Measurements from ENCODE around the gene ZNF174.

DNA sequence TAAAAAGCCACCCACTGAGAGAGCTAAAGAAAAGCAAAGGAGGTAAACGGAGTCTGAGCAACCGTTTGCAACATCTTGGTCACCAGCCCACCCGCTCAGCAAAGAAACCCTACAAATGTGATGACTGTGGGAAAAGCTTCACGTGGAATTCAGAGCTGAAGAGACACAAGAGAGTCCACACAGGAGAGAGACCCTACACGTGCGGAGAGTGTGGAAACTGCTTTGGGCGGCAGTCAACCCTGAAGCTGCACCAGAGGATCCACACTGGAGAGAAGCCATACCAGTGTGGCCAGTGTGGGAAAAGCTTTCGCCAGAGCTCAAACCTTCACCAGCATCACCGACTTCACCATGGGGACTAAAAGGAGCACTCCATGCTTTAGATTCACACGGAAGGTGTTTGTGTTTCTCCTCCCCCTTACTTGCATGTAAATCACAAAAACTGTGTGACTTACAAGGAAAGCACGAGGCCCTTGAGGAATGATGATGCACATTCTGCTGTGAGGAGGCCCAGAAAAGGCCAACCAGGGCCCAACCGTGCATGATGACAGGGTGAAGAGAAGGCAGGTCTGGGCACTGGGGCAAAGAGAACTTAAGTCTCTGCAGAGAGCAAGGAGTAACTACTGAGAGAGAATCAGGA, 7.7 kb downstream of the ZNF174 start:
- TF ChIP-seq, protein P1, sequence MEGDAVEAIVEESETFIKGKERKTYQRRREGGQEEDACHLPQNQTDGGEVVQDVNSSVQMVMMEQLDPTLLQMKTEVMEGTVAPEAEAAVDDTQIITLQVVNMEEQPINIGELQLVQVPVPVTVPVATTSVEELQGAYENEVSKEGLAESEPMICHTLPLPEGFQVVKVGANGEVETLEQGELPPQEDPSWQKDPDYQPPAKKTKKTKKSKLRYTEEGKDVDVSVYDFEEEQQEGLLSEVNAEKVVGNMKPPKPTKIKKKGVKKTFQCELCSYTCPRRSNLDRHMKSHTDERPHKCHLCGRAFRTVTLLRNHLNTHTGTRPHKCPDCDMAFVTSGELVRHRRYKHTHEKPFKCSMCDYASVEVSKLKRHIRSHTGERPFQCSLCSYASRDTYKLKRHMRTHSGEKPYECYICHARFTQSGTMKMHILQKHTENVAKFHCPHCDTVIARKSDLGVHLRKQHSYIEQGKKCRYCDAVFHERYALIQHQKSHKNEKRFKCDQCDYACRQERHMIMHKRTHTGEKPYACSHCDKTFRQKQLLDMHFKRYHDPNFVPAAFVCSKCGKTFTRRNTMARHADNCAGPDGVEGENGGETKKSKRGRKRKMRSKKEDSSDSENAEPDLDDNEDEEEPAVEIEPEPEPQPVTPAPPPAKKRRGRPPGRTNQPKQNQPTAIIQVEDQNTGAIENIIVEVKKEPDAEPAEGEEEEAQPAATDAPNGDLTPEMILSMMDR (conservative IDR thresholded peaks at IDR 0.05; ENCODE audit: low read length): no peak
- TF ChIP-seq EZH2phosphoT487 (IDR thresholded peaks at IDR 0.05; ENCODE audit: borderline replicate concordance): no peak

All from Loucy (cell line).